HG03095 (cell line): Measurements from ENCODE around the gene SHISA2.

Source experiments
- ATAC-seq: cut with Tn5 transposase; IDR thresholded peaks from one replicate; pipeline ENCODE4 v1.9.1; 2021; ENCODE audit warnings: moderate library complexity; ENCODE audit not compliant: unreplicated experiment

The SHISA2 gene

DNA sequence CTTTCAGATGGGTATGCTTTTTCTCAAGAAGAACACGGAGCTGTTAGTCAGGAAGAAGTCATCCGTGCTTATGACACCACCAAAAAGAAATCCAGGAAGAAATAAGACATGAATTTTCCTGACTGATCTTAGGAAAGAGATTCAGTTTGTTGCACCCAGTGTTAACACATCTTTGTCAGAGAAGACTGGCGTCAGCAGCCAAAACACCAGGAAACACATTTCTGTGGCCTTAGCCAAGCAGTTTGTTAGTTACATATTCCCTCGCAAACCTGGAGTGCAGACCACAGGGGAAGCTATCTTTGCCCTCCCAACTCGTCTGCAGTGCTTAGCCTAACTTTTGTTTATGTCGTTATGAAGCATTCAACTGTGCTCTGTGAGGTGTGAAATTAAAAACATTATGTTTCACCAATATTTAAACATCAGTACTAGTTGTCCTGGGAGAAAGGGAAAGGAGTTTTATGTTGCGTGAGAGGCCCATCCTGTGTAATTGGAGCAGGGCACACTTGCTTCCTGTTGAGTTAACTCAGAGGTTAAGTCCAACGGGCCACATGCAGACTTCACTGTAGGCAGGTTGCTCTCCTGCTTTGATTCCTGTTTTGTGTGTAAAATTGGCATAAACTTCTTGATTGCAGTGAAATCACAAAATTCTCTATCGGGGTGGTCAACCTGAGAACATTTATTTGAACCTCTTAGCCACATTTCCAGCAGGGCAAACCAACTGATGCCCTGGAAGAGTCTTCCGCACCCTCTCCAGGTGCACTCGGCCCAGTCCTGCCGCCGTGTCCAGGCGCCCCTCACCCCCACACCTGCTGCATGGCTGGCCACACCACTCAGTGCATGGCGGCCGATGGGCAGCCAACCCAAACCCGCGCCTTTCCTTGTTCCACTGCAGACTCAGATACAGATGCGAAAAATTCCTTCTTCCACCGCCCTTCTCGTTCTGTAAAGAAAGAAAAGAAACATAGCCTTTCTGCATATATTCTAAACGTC, 31.6 kb downstream of the SHISA2 start:
- no peak for ATAC-seq

DNA sequence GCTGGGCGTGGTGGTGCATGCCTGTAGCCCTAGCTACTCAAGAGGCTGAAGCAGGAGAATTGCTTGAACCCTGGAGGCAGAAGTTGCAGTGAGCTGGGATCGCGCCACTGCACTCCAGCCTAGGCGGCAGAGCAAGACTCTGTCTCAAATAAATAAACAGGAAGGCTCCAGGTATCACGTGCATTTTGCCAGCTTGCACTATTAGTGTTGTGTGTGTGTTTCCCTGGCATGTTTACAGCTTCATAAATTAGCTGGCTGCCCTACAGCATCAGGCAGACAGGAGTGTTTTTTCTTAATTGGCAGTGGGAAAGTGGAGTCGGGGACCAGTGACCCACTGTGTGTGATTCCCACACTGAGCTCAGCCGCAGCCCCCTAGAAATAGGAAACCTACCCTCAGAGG, 32.6 kb downstream of the SHISA2 start:
- no peak for ATAC-seq

DNA sequence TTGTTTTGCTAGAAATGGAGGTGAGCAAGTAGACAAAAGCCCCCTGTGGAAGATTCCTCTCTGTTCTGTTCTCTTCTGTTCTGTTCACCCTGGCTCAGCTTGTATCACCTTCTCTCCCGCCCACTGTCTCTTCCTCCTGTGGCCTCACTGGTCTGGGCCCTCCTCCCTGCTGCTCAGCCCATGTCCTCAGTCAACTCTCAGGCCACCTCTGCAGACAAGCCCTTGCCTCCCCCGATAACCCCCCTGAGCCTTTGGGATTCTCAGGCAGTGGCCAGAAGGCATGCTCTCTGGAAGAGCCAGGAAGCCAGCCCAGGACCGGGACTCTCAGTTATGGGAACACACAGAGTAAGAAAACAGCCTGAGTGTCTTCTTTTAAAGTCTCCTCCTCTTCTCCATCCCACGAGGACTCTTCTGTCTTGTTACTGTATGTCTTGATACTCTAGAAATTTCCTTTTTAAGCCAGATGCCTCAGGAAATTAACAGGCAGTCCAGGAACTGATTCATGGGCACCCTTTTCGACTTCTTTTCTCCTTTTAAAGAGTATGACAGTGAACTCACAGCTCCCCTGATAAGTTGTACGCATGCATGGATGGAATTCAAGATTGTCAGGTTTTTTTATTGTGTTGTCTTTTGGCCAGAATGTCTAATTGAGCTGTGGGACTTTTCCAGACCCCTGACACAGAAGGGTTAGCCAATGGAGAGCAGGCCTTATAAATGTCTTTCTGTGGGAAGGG, 33.7 kb downstream of the SHISA2 start:
- ATAC-seq = no peak

DNA sequence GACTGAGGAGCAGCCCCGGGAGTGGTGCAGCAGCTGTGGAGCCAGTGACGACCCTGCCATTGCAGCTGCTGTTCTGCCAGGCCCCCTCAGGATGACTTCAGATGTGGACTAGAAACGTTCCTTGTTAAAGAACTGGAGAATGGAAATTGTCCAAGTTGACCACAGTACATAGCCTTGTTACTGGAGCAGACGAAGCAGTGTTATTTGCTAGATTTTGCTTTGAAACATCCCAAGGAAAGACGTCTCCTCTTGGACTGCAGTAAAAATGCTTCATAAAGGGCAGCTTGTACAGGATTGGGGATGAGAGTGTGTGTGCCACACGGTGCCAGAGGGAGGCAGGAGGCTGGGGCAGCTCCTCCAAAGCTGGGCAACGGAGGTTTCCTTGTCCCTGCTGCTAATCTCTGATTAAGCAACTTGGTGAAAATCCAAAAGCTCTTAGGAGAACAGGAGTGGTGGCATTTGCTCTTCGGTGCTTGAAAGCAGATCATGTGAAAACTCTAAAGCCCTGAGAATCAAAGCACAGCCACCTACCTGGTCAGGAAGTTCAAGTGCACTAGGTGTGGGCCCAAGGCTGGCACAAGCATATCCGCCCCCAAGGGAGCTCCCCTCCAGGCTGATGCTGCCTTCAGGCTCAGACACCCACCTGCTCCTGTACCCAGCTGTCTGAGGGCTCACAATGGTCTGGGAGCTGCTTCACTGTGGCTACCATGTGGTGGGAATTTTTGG, 34.5 kb downstream of the SHISA2 start:
- ATAC-seq = no peak

DNA sequence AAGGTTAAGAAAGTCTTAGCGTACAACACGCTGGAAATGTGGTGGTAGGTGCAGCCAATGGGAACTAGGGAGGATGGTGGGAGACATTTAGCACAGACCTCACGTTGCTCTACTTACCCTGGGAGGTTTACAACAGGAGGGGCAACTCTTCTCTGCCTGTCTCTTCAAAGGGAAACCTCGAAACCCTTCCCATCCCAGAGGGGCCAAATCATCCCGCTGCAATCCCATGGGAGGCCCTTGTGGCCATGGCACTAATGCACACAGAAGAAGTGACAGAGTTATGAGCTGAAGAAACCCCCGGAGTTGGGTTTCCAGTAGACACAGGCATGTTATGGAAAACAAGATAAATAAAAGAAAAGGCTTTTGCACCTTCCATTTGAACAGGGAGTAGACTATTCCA, 35.6 kb downstream of the SHISA2 start:
- ATAC-seq = no peak

DNA sequence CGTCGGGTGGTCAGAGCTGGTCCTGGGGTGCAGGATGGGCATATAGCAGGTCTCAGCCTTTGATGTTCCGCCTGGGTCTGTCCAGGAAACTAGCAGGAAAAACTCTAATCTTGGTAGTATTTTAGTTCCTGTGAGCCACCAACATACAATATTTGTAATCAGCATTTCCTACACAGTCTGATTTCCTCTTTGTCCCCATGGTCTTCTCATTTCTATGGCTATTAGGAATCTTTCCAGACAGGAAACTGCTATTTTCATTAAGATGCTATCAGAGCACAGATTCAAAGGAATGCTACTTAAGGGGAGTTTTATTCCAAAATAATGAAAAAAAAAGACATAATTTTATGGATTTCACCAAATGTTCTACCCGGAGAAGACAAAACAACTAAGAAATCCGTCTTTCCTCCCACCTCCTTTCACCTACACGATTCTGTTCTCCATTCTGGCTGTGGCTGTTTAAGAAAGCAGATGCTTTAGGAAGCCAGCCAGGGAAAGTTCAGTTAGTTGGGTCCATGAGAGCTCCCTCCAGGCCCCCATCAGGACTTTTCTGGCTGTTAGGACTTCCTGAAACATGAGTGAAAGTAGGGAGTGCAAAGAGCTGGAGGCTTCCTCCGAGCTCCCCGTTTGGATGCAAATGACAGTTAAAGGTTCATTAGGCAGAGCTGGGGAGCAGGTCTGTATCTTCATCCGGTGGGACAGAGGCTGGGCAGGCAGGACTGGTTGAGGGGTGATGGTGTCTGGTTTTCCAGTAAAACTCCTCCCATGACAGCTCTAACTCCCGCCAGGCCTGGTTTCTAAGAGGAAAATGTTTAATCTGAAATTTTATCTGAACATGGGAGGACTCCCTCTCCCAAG, 36.3 kb downstream of the SHISA2 start:
- no peak for ATAC-seq

DNA sequence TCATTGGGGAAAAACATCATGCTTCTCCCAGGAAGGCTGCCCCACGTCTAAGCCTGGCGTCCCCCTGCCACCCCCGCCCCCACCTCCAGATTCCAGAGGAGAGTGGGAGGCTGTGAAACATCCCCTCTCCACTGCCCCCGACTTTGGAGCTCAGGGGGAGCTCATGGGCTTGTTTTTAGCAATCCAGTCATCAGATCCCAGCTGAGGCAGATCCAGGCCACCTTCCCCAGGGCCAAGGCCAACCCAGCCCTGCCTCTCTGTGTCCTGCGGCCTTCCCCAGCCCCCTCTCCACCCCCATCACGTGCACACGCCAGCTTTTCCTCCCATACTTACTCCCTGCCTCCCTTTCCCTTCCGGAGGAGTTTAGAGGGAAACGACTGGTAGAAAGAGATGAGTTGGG, 38.8 kb downstream of the SHISA2 start:
- ATAC-seq = no peak

DNA sequence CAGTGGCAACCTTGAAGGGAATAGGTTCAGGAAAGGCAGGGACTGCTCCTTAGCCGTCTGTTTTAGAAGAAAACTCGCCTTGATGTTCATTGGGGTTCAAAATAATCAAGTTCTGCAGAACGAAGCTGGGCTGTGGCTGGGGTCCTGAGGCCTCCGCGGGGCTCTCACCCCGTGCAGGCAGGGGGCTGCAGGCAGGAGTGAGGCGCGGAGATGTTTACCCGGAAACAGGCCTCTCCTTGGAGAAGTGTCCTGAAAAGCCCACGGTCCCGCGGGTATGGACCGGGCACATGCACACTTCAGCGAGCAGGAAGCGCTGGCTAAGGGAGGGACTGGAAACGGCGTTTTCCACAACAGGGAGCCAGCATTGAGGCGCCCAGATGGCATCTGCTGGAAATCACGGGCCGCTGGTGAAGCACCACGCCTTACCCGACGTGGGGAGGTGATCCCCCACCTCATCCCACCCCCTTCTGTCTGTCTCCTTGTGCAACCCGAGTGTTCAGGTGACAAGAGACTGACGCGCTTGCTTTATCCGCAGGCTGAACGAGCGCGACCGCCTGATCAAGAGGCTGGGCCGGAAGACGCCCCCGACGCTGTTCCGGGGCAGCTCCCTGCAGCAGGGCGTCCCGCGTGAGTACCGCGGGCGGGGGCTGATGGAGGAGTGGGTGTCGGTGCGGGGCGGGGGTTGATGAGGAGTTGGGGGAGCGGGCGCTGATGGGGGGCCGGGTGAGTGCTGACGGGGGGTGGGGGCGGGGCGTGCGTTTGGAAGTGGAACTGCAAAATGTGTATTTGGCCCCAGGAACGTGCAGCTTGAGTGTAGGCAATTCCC, 39.6 kb downstream of the SHISA2 start:
- no peak for ATAC-seq

DNA sequence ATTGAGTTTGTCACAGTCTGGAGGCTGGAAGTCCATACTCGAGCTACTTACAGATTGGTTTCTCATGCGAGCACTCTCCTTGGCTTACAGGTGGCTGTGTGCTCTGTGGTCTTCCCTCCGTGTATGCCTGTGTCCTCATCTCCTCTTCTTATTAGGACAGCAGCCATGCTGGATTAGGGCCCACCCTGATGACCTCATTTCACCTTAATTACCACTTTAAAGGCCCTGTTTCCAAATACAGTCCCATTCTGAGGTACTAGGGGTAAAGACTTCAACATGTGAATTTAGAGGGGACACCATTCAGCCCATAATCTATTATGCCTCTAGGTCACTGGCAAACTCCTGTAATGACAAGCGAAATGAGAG, 40.6 kb downstream of the SHISA2 start:
- ATAC-seq = no peak

DNA sequence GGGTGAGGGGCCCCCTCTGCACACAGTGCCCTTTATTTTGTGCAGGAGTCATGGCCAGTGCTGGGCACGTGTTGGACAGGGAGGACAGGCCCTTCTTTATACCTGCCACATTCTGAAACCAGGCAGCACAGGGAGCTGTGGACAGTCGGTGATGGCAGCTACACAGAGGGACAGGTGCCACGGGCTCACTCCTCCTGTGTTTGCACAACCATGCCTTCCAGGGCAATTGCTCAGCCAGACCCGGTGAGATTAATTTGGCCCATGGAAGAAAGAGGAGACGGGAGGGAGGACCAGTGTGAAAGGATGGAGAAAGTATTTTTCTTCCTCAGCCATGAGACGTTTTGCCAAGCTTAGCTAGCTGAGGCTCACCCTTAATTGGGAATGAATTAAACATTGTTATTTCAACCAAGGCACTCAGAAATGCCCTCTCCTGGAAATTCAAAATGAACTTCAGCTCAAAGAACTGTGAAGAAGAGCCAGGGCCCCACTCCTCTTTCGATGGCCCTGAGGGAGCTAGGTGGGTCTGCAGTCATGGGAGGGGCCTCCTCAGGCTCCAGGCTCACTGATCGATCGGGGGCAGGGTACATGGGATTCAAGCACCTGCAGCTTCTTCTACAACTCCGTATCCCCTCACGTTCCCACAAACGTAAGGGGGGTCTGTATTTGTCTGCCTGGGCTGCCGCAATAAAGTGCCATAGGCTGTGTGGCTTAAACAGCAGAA, 41.2 kb downstream of the SHISA2 start:
- ATAC-seq = no peak

DNA sequence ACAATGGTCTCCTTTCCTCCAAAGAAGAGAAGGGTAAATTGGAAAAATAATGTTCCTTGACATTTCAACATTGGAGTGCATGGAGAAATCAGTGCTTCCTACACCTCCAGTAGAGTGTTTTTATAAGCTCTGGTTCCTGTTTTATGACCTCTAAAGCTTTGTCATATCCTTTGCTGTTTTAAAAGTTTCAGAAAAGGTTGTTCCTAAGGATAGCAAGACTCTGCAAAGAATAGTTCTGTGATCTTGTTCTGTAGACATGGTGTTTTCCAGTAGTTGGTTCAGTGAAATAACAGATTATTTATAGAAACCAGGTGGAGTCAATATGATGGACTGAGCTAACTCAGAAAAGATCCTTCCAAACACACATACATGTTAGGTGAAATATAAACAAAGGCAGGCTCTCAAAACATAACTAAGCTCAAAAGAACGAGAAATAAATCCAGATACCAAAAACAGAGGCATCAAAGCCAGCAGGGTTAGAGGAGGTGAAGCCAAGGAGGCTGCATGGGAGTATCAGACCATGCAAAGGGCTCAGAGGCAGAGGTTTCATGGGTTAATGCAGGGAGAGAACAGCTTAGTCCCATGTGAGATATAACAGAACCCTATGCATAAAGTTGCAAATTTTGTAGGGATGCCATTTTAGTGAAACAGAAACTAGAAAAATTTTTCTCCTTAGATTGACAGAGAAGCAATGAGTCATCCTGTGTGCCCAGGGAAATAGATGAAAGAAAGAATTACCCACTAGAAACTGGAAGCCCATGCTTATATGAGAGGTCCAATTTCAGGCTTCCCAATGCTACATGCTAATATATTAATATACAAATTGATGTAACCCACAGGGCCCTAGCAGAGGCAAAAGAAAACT, 44.3 kb downstream of the SHISA2 start:
- ATAC-seq = no peak
